ENCODE data around the gene NUAK2. TPM values are rescaled to one million over a fixed set of nuclear protein-coding genes. Genes with fewer than 3 reads are reported as not detected.

Gene NUAK2
- polyA plus RNA-seq, 1 donor from 2014 or later = 1.4 TPM

- H3K4me3 ChIP-seq (ENCODE audit: low read length) = no peak overlapping the region
These were observed 4.1 kb downstream of the NUAK2 start for GRCh38 chr1:205317311-205317917.

GRCh38 chr1:205316161-205316566 is 5.4 kb downstream of the NUAK2 start:
- Histone ChIP-seq H2AFZ (ENCODE audit: low read depth, low read length) (no peak overlapping the region), H3K36me3 (ENCODE audit: insufficient read depth, low read length) (no peaks in the 10 kb centered on the region), H3K9me2 (ENCODE audit: insufficient read depth, low read length) (no peaks in the 10 kb centered on the region), H3K9ac (ENCODE audit: low read length) (no peak overlapping the region), H3K27me3 (ENCODE audit: insufficient read depth, low read depth, low read length) (no peaks in the 10 kb centered on the region), H3K4me3 (ENCODE audit: low read length) (no peak overlapping the region), H3K27ac (ENCODE audit: low read length) (no peak overlapping the region), H3K4me2 (ENCODE audit: low read length) (no peak overlapping the region), H3K9me3 (ENCODE audit: low read length) (no peaks in the 10 kb centered on the region), H3K79me2 (replicated peaks; ENCODE audit: insufficient read depth, low read length) (peaks cover 77% of the 10 kb centered on the region), H3F3A (ENCODE audit: insufficient read depth, low read length, poor library complexity, severe bottlenecking) (peaks cover 17% of the 10 kb centered on the region), H4K20me1 (ENCODE audit: insufficient read depth) (no peaks in the 10 kb centered on the region)
- TF ChIP-seq POLR2AphosphoS5 (IDR thresholded peaks at IDR 0.05) (no peak), RAD21 (conservative IDR thresholded peaks at IDR 0.05) (no peak), CTCF (IDR thresholded peaks at IDR 0.05; ENCODE audit: poor library complexity, severe bottlenecking) (no peak), MXI1 (conservative IDR thresholded peaks at IDR 0.05; ENCODE audit: poor library complexity, severe bottlenecking) (no peak), SMC3 (conservative IDR thresholded peaks at IDR 0.05; ENCODE audit: poor library complexity) (no peak), REST (IDR thresholded peaks at IDR 0.05; ENCODE audit: borderline replicate concordance) (no peak)

More at GRCh38 chr1:205317311-205317917, 4.1 kb downstream of the NUAK2 start:
- Histone ChIP-seq H3K79me2 (replicated peaks; ENCODE audit: insufficient read depth, low read length) (peaks cover 64% of the 10 kb centered on the region), H3K9me2 (ENCODE audit: insufficient read depth, low read length) (no peaks in the 10 kb centered on the region), H4K20me1 (ENCODE audit: insufficient read depth) (no peaks in the 10 kb centered on the region), H3K4me2 (ENCODE audit: low read length) (no peak overlapping the region), H3K36me3 (ENCODE audit: insufficient read depth, low read length) (no peaks in the 10 kb centered on the region), H3K9ac (ENCODE audit: low read length) (no peak overlapping the region), H3K9me3 (ENCODE audit: low read length) (no peaks in the 10 kb centered on the region), H3F3A (ENCODE audit: insufficient read depth, low read length, poor library complexity, severe bottlenecking) (peaks cover 16% of the 10 kb centered on the region), H3K27me3 (ENCODE audit: insufficient read depth, low read depth, low read length) (no peaks in the 10 kb centered on the region), H2AFZ (ENCODE audit: low read depth, low read length) (no peak overlapping the region), H3K27ac (ENCODE audit: low read length) (no peak overlapping the region)
- TF ChIP-seq MXI1 (conservative IDR thresholded peaks at IDR 0.05; ENCODE audit: poor library complexity, severe bottlenecking) (no peak), SMC3 (conservative IDR thresholded peaks at IDR 0.05; ENCODE audit: poor library complexity) (no peak), EP300 (conservative IDR thresholded peaks at IDR 0.05; ENCODE audit: poor library complexity, severe bottlenecking) (no peak), TAF1 (IDR thresholded peaks at IDR 0.05; ENCODE audit: low read depth) (no peak), EZH2 (IDR thresholded peaks at IDR 0.05; ENCODE audit: borderline replicate concordance, insufficient read depth, low read length, poor library complexity, severe bottlenecking) (no peak), POLR2AphosphoS5 (IDR thresholded peaks at IDR 0.05) (no peak), RAD21 (conservative IDR thresholded peaks at IDR 0.05) (no peak), REST (IDR thresholded peaks at IDR 0.05; ENCODE audit: borderline replicate concordance) (no peak), CTCF (IDR thresholded peaks at IDR 0.05; ENCODE audit: poor library complexity, severe bottlenecking) (no peak)
